Astrocyte of the spinal cord (primary cell): ENCODE results near the gene SLC2A9.
"Not testable (repeated sequence)": the region's sequence is repeated elsewhere in the genome, so short reads cannot be mapped to it uniquely, and the experiment has no call there.

Experiments
- DNase-seq: peaks from one replicate; pipeline ENCODE4 v3.0.0; 2011; ENCODE audit warnings: low read depth, low spot score
- H3K4me3 ChIP-seq: 2 replicates; pipeline ENCODE4 v1.5.1; 2011; ENCODE audit warnings: low read depth, mild to moderate bottlenecking, low read length, moderate library complexity
- CTCF ChIP-seq: IDR thresholded peaks from 2 replicates; pipeline ENCODE4 v1.5.1; 2012; ENCODE audit warnings: low read depth, mild to moderate bottlenecking, low read length, inconsistent platforms
- in situ Hi-C: cut with HindIII; loops from 2 replicates; pipeline ENCODE4 v1.10.0; 2017; ENCODE audit warnings: low sequenced_read_pairs

Gene SLC2A9

DNA sequence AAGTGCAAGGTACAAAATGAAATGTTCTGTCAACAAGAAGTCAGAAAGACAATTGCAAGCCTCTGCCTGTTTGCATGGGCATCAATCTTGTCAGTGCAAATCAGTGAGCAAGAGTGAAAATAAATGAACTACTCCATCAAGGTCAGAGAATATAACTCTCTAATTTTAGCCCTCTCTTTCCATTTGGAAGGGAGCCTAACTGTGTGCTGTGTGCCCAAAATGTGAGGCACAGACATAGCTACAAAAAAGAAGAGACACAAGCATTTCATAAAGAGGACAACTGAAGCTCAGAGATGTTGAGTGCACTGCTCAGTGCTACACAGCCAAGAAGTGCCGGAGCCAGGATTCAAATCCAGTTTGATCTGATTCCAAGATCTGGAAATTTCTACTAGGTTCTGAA, 114.3 kb downstream of the SLC2A9 start:
- no peak for DNase-seq
- TF ChIP-seq CTCF, result no peak
- in situ Hi-C loops, result no loop called here
- H3K4me3 ChIP-seq, result no peak overlapping the region

DNA sequence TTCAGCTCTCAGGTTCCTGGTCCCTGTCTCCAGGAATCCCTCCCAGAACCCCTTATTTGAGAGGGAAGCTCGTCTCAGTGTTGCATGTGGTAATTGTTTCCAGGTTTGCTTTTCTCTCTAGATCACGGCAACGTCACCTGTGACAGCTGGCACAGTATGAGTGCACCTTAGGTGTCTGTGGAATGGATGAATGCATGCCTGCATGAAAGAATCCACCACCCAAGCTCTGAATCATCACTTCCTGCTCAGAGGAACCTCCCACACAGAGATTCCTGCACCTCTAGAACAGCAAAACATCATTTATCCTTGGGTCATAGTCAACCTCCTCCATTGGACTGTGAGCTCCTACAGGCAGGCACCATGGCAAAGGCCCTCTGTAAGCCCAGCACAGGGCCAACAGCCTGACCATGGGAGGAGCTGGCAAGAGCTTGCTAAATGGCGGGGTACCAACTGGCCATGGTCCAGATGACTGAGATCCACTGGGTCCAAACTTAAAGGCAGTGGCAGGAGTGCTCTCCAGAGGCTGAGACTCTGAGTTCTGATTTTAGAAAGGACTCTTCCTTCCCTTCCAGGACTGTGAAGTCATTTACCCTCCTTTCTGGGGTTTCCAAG, 116.2 kb downstream of the SLC2A9 start:
- DNase-seq, result no peak
- in situ Hi-C loops, result no loop called here

GRCh38 chr4:9903317-9903716, 118.0 kb downstream of the SLC2A9 start:
- no peak for DNase-seq
- TF ChIP-seq CTCF, result no peak
- in situ Hi-C loops, result no loop called here
- no peak overlapping the region for H3K4me3 ChIP-seq

More for the DNA sequence above, 116.2 kb downstream of the SLC2A9 start:
- no peak overlapping the region for H3K4me3 ChIP-seq
- TF ChIP-seq CTCF, result no peak

- in situ Hi-C loops, result no loop called here
- TF ChIP-seq CTCF, result no peak
- no peak for DNase-seq
- H3K4me3 ChIP-seq, result no peak overlapping the region
These were observed 120.0 kb downstream of the SLC2A9 start for GRCh38 chr4:9901257-9901656.

DNA sequence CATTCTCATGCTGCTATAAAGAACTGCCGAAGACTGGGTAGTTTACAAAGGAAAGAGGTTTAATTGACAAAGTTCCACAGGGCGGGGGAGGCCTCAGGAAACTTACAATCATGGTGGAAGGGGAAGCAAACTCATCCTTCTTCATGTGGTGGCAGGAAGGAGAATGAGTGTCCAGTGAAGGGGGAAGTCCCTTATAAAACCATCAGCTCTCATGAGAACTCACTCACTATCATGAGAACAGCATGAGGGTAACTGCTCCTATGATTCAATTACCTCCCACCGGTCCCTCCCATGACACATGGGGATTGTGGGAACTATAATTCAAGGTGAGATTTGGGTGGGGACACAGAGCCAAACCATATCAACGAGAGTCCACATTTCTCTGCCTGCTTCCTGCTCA, 120.7 kb downstream of the SLC2A9 start:
- in situ Hi-C loops, H3K4me3 ChIP-seq, DNase-seq: not testable (repeated sequence)

DNA sequence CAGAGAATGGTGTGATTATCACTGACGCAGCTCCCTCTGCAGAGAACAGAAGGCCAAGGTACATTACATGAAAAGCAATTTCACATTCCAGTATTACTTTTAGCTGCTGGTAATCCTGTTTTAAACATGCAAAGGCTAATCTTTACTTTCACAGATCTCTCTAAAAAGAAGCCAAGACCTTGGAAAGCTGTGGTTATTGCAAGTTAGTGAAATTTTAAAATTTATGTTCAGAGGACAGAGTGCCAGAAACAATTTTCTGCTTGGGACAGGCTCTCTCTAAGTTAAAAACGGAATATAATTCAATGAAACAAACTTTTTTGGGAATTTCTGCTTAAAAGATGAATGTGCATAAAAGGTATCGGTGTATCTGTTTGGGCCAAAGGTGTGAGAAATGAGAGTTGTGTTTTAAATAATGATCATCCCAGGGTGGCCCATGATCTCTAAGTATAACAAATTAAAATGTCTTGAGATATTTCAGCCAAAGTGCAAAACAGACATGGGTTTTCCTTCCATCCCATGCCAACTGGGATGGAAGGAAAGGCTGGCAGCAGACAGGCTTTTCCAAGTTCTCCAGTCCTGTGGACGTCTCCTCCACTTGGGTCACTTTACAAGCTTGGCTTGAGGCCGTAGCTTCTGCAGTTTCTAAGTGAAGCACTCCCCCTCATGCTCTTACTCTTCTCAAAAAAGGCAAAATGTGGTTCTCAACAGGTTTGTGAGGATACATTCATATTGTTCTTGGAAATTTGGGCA, 121.8 kb downstream of the SLC2A9 start:
- TF ChIP-seq CTCF, result no peak
- DNase-seq, result no peak
- in situ Hi-C loops, result no loop called here

GRCh38 chr4:9898596-9899305, 122.5 kb downstream of the SLC2A9 start:
- TF ChIP-seq CTCF, result no peak
- DNase-seq, result no peak
- in situ Hi-C loops, result no loop called here
- no peak overlapping the region for H3K4me3 ChIP-seq

More for the DNA sequence above, 121.8 kb downstream of the SLC2A9 start:
- no peak overlapping the region for H3K4me3 ChIP-seq
